22Rv1 (cell line): ENCODE data around the gene PPL.

Experiments
- CTCF ChIP-seq: fragments of 450-650 bp; IDR thresholded peaks from 2 replicates; pipeline ENCODE4 v1.5.1; 2017; ENCODE audit warnings: mild to moderate bottlenecking
- ZFX ChIP-seq: fragments of 450-650 bp; IDR thresholded peaks from 2 replicates; pipeline ENCODE4 v1.6.1; 2017; ENCODE audit warnings: antibody characterized with exemption, borderline replicate concordance

DNA sequence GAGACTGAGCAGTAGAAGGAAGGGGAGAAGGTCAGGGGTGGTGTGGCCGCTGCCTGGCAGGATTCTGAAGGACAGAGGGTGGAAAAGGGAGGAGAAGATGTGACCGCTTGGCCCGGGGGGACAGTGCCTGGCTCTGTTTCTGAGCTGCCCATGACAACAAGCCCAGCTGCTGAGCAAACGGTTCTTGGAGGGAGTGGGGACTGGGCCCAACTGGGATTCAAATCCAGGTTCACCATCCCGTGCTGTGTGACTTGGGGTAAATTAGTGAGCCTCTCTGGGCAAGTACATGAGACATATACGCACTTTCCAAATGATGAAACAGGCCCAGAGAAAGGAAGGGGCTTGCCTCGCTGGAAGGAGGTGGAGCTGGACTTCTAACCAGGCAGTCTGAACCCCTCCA lies 44.5 kb upstream of the PPL start:
- TF ChIP-seq CTCF, result no peak
- no peak for TF ChIP-seq ZFX
